ENCODE results near the gene NTHL1.

NTHL1 gene

GRCh38 chr16:2071454-2072202 lies 24.0 kb upstream of the NTHL1 start:
- intact Hi-C loops (cut with DNase I), result no loop called here
- no peak for DNase-seq

GRCh38 chr16:2070576-2071453 lies 23.2 kb upstream of the NTHL1 start:
- intact Hi-C loops (cut with DNase I), result no loop called here
- no peak for DNase-seq

GRCh38 chr16:2066139-2066538 lies 18.5 kb upstream of the NTHL1 start:
- no peak for DNase-seq
- intact Hi-C loops (cut with DNase I), result no loop called here

- no peak for DNase-seq
- intact Hi-C loops (cut with DNase I), result no loop called here
These were observed 16.8 kb upstream of the NTHL1 start for GRCh38 chr16:2064368-2064945.

- intact Hi-C loops (cut with DNase I), result no loop called here
- DNase-seq, result no peak
These were observed 16.2 kb upstream of the NTHL1 start for GRCh38 chr16:2063861-2064260.

GRCh38 chr16:2062801-2063200 lies 15.2 kb upstream of the NTHL1 start:
- intact Hi-C loops (cut with DNase I), result no loop called here
- no peak for DNase-seq

- intact Hi-C loops (cut with DNase I), result no loop called here
- DNase-seq, result no peak
These were observed 13.9 kb upstream of the NTHL1 start for GRCh38 chr16:2061526-2061925.

GRCh38 chr16:2061023-2061422 lies 13.4 kb upstream of the NTHL1 start:
- DNase-seq, result no peak
- intact Hi-C loops (cut with DNase I), result no loop called here

GRCh38 chr16:2060346-2060745 lies 12.7 kb upstream of the NTHL1 start:
- DNase-seq, result no peak
- intact Hi-C loops (cut with DNase I), result no loop called here

GRCh38 chr16:2058872-2059271 lies 11.2 kb upstream of the NTHL1 start:
- intact Hi-C loops (cut with DNase I), result no loop called here
- DNase-seq, result no peak

GRCh38 chr16:2058420-2058819 lies 10.8 kb upstream of the NTHL1 start:
- no peak for DNase-seq
- intact Hi-C loops (cut with DNase I), result no loop called here

GRCh38 chr16:2057438-2057837 lies 9.8 kb upstream of the NTHL1 start:
- intact Hi-C loops (cut with DNase I), result no loop called here
- DNase-seq, result no peak

- peak in 32 of 42 donors; percentile 15 to 79 (median 48) for DNase-seq
- intact Hi-C loops (cut with DNase I), result no loop called here
These were observed 9.2 kb upstream of the NTHL1 start for GRCh38 chr16:2056681-2057407.

- intact Hi-C loops (cut with DNase I), result no loop called here
- DNase-seq, result peak in 29 of 42 donors; percentile 21 to 82 (median 43)
These were observed 8.4 kb upstream of the NTHL1 start for GRCh38 chr16:2056077-2056476.

- intact Hi-C loops (cut with DNase I), result no loop called here
- DNase-seq, result no peak
These were observed 7.1 kb upstream of the NTHL1 start for GRCh38 chr16:2054543-2055245.

GRCh38 chr16:2053897-2054296 lies 6.3 kb upstream of the NTHL1 start:
- intact Hi-C loops (cut with DNase I), result no loop called here
- DNase-seq, result no peak

GRCh38 chr16:2053211-2053610 lies 5.6 kb upstream of the NTHL1 start:
- intact Hi-C loops (cut with DNase I), result no loop called here

GRCh38 chr16:2048116-2048543 lies 496 bp upstream of the NTHL1 start:
- DNase-seq, result peak in 2 of 42 donors; percentile 19 to 36
- intact Hi-C loops (cut with DNase I), result no loop called here

More at GRCh38 chr16:2053211-2053610, 5.6 kb upstream of the NTHL1 start:
- no peak for DNase-seq

- intact Hi-C loops (cut with DNase I), result no loop called here
- DNase-seq, result peak in 2 of 42 donors; percentile 38 to 46
These were observed 723 bp downstream of the NTHL1 start for GRCh38 chr16:2046893-2047329.
